ENCODE data around the gene VANGL2.

DNA sequence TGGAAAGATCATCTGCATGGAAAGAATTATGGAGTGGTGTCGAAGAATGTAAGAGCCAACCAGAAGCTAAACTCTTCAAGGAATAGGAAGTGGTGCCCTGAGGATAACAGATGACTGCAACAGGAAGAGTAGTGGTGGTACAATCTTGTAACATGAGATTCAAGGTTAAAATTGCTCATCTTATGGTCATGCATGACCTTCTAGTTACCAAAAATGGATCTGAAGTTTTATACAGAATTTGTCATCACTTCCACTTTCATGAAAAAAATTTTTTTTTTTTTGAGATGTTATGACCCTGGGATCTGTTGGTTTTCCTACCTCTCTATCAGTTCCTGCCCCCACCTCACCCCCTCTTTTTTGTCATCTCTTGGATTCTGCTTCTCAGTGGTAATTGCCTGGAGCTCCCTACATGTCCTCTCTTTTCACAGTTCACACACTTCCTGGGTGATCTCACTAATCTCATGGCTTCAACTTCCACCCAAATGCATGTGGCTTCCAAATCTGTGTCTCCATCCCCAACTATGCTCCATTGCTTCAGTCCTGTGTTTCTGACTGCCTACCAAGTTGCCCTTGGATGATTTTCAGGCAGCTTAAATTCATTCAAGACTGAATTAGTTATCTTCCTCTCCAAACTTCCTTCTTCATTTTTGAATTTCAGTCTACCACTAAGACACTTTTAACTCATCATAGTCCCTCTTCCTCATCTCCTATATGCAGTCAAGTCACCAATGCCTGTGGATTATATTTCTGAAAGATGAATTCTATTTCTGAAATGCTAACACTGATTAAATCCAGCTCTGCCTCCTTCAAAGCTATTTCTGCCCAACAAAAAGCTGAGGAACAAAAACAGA, 74.3 kb downstream of the VANGL2 start:
- TF ChIP-seq, protein P1, sequence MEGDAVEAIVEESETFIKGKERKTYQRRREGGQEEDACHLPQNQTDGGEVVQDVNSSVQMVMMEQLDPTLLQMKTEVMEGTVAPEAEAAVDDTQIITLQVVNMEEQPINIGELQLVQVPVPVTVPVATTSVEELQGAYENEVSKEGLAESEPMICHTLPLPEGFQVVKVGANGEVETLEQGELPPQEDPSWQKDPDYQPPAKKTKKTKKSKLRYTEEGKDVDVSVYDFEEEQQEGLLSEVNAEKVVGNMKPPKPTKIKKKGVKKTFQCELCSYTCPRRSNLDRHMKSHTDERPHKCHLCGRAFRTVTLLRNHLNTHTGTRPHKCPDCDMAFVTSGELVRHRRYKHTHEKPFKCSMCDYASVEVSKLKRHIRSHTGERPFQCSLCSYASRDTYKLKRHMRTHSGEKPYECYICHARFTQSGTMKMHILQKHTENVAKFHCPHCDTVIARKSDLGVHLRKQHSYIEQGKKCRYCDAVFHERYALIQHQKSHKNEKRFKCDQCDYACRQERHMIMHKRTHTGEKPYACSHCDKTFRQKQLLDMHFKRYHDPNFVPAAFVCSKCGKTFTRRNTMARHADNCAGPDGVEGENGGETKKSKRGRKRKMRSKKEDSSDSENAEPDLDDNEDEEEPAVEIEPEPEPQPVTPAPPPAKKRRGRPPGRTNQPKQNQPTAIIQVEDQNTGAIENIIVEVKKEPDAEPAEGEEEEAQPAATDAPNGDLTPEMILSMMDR (IDR thresholded peaks at IDR 0.05): no peak
- TF ChIP-seq POLR2A (IDR thresholded peaks at IDR 0.05) (no peak), POLR2AphosphoS5 (IDR thresholded peaks at IDR 0.05) (no peak), EP300 (IDR thresholded peaks at IDR 0.05; ENCODE audit: low read depth) (no peak)

All from transverse colon (tissue), 4 donors.